HG02571 (cell line): ENCODE measurements around the gene P2RY14.
"Not testable (repeated sequence)": the region's sequence is repeated elsewhere in the genome, so short reads cannot be mapped to it uniquely, and the experiment has no call there.

Experiments
- ATAC-seq: cut with Tn5 transposase; IDR thresholded peaks from one replicate; pipeline ENCODE4 v1.9.1; 2021; ENCODE audit warnings: mild to moderate bottlenecking, moderate library complexity; ENCODE audit not compliant: unreplicated experiment

Gene P2RY14

GRCh38 chr3:151262871-151263525, 15.3 kb downstream of the P2RY14 start:
- no peak for ATAC-seq

GRCh38 chr3:151259664-151260063, 18.7 kb downstream of the P2RY14 start:
- ATAC-seq: no peak

- ATAC-seq: no peak
Observed at GRCh38 chr3:151256749-151257148, 21.6 kb downstream of the P2RY14 start.

- no peak for ATAC-seq
Observed at GRCh38 chr3:151248772-151249337, 29.5 kb downstream of the P2RY14 start.

GRCh38 chr3:151242006-151242405, 36.3 kb downstream of the P2RY14 start:
- ATAC-seq: not testable (repeated sequence)

- ATAC-seq: no peak
Observed at GRCh38 chr3:151236736-151237135, 41.6 kb downstream of the P2RY14 start.

GRCh38 chr3:151236316-151236715, 42.0 kb downstream of the P2RY14 start:
- ATAC-seq: no peak

- no peak for ATAC-seq
Observed at GRCh38 chr3:151234825-151235224, 43.5 kb downstream of the P2RY14 start.

- no peak for ATAC-seq
Observed at GRCh38 chr3:151232991-151233390, 45.4 kb downstream of the P2RY14 start.

GRCh38 chr3:151232403-151232802, 45.9 kb downstream of the P2RY14 start:
- not testable (repeated sequence) for ATAC-seq

- peak; percentile 60 for ATAC-seq
Observed at GRCh38 chr3:151230646-151231045, 47.7 kb downstream of the P2RY14 start.

- ATAC-seq: peak; percentile 11
Observed at GRCh38 chr3:151228666-151229040, 49.7 kb downstream of the P2RY14 start.

GRCh38 chr3:151227807-151228665, 50.3 kb downstream of the P2RY14 start:
- peak; percentile 80 for ATAC-seq

- ATAC-seq: peak; percentile 32
Observed at GRCh38 chr3:151227266-151227806, 51.0 kb downstream of the P2RY14 start.

- no peak for ATAC-seq
Observed at GRCh38 chr3:151226825-151227224, 51.5 kb downstream of the P2RY14 start.

- ATAC-seq: no peak
Observed at GRCh38 chr3:151226088-151226563, 52.2 kb downstream of the P2RY14 start.

- no peak for ATAC-seq
Observed at GRCh38 chr3:151225040-151225975, 53.0 kb downstream of the P2RY14 start.

GRCh38 chr3:151224268-151224866, 54.0 kb downstream of the P2RY14 start:
- no peak for ATAC-seq

- no peak for ATAC-seq
Observed at GRCh38 chr3:151219056-151219455, 59.3 kb downstream of the P2RY14 start.

GRCh38 chr3:151218136-151218535, 60.2 kb downstream of the P2RY14 start:
- no peak for ATAC-seq
